ENCODE data around the gene GHR. TPM values are rescaled to one million over a fixed set of nuclear protein-coding genes. Genes with fewer than 3 reads are reported as not detected.

The GHR gene
- polyA plus RNA-seq, 1 experiment = 0.90 TPM

GRCh38 chr5:42645138-42645537 is 221.9 kb downstream of the GHR start:
- Histone ChIP-seq H3K36me3 (ENCODE audit: control insufficient read depth, insufficient read depth, low read length) (no peaks in the 10 kb centered on the region), H3K27me3 (ENCODE audit: control insufficient read depth, insufficient read depth, low read length) (no peaks in the 10 kb centered on the region), H3K4me3 (ENCODE audit: low read depth, low read length) (no peak overlapping the region)
- CTCF ChIA-PET = no interaction called here
- no peak for DNase-seq (ENCODE audit: low read depth)
- POLR2A ChIA-PET = no interaction called here
- TF ChIP-seq CTCF (IDR thresholded peaks at IDR 0.05; ENCODE audit: insufficient read depth, low read depth, low read length) = no peak

GRCh38 chr5:42648036-42648435 is 224.8 kb downstream of the GHR start:
- Histone ChIP-seq H3K36me3 (ENCODE audit: control insufficient read depth, insufficient read depth, low read length) (no peaks in the 10 kb centered on the region), H3K4me3 (ENCODE audit: low read depth, low read length) (no peak overlapping the region), H3K27me3 (ENCODE audit: control insufficient read depth, insufficient read depth, low read length) (no peaks in the 10 kb centered on the region)
- ChIA-PET POLR2A (no interaction called here), CTCF (no interaction called here)
- DNase-seq (ENCODE audit: low read depth) = no peak
- no peak for TF ChIP-seq CTCF (IDR thresholded peaks at IDR 0.05; ENCODE audit: insufficient read depth, low read depth, low read length)

GRCh38 chr5:42648915-42649314 is 225.7 kb downstream of the GHR start:
- no peak for DNase-seq (ENCODE audit: low read depth)
- TF ChIP-seq CTCF (IDR thresholded peaks at IDR 0.05; ENCODE audit: insufficient read depth, low read depth, low read length) = no peak

GRCh38 chr5:42650084-42650483 is 226.8 kb downstream of the GHR start:
- ChIA-PET CTCF (no interaction called here), POLR2A (interaction anchor here (0.5 kb wide), 1 partner anchor 105 kb away, joined by 4 read pairs; no protein-coding TSS in a partner anchor)
- no peak overlapping the region for H3K4me3 ChIP-seq (ENCODE audit: low read depth, low read length)
- TF ChIP-seq CTCF (IDR thresholded peaks at IDR 0.05; ENCODE audit: insufficient read depth, low read depth, low read length) = no peak
- no peaks in the 10 kb centered on the region for H3K36me3 ChIP-seq (ENCODE audit: control insufficient read depth, insufficient read depth, low read length)
- H3K27me3 ChIP-seq (ENCODE audit: control insufficient read depth, insufficient read depth, low read length) = no peaks in the 10 kb centered on the region
- no peak for DNase-seq (ENCODE audit: low read depth)

More at GRCh38 chr5:42648915-42649314, 225.7 kb downstream of the GHR start:
- no peaks in the 10 kb centered on the region for H3K27me3 ChIP-seq (ENCODE audit: control insufficient read depth, insufficient read depth, low read length)
- ChIA-PET CTCF (no interaction called here), POLR2A (no interaction called here)
- H3K4me3 ChIP-seq (ENCODE audit: low read depth, low read length) = no peak overlapping the region
- no peaks in the 10 kb centered on the region for H3K36me3 ChIP-seq (ENCODE audit: control insufficient read depth, insufficient read depth, low read length)

GRCh38 chr5:42653705-42654104 is 230.5 kb downstream of the GHR start:
- H3K36me3 ChIP-seq (ENCODE audit: control insufficient read depth, insufficient read depth, low read length) = no peaks in the 10 kb centered on the region
- no peak overlapping the region for H3K4me3 ChIP-seq (ENCODE audit: low read depth, low read length)
- DNase-seq (ENCODE audit: low read depth) = no peak
- H3K27me3 ChIP-seq (ENCODE audit: control insufficient read depth, insufficient read depth, low read length) = no peaks in the 10 kb centered on the region
- ChIA-PET CTCF (no interaction called here), POLR2A (no interaction called here)
- no peak for TF ChIP-seq CTCF (IDR thresholded peaks at IDR 0.05; ENCODE audit: insufficient read depth, low read depth, low read length)

Data from BJ (cell line).